HG03064 (cell line): ENCODE measurements around the gene XPR1.
"Not testable (repeated sequence)": the region's sequence is repeated elsewhere in the genome, so short reads cannot be mapped to it uniquely, and the experiment has no call there.

Experiments used
- ATAC-seq: cut with Tn5 transposase; IDR thresholded peaks from one replicate; pipeline ENCODE4 v1.9.1; 2021; ENCODE audit warnings: low read depth; ENCODE audit not compliant: unreplicated experiment

Gene XPR1

DNA sequence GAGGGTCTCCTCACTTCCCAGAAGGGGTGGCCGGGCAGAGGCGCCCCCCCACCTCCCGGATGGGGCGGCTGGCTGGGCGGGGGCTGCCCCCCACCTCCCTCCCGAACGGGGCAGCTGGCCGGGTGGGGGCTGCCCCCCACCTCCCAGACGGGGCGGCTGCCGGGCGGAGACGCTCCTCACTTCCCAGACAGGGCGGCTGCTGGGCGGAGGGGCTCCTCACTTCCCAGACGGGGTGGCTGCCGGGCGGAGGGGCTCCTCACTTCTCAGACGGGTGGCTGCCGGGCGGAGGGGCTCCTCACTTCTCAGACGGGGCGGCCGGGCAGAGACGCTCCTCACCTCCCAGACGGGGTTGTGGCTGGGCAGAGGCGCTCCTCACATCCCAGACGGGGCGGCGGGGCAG lies 78.9 kb downstream of the XPR1 start:
- not testable (repeated sequence) for ATAC-seq

DNA sequence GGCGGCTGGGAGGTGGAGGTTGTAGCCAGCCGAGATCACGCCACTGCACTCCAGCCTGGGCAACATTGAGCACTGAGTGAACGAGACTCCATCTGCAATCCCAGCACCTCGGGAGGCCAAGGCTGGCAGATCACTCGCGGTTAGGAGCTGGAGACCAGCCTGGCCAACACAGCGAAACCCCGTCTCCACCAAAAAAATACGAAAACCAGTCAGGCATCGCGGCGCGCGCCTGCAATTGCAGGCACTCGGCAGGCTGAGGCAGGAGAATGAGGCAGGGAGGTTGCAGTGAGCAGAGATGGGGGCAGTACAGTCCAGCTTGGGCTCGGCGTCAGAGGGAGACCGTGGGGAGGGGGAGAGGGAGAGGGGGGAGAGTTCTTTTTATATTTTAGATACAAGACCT lies 79.4 kb downstream of the XPR1 start:
- not testable (repeated sequence) for ATAC-seq

DNA sequence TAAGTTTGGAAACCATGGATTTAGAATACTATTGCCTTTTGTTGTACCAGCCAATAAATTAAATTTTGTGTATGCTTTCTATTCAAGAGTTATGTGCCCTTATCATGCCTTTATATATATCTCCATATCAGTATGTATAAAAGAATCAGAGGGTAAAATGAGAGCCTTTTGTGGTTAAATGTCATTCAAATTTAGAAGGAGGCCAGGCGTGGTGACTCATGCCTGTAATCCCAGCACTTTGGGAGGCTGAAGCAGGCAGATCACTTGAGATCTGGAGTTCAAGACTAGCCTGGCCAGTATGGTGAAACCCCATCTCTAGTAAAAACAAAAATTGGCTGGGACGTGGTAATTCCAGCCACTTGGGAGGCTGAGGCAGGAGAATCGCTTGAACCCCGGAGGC lies 88.9 kb downstream of the XPR1 start:
- no peak for ATAC-seq

DNA sequence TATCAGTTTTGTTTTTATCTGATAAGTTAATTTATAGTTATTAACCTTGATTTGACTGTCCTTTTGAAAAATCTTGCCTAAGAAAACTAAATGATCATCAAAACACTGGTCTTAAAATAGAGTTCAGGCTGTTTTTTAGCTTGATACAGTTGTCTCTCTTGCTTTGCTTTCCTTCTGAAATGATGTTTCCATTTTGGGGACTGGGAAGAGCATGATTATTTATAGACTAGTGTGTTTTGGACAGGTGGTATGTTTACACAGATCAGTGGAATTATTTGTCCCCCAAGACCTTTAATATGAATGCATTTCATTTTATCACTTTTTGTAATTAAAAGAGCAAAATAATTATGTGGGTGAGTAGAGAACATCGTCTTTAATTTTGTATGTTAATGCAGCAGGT lies 90.8 kb downstream of the XPR1 start:
- no peak for ATAC-seq

DNA sequence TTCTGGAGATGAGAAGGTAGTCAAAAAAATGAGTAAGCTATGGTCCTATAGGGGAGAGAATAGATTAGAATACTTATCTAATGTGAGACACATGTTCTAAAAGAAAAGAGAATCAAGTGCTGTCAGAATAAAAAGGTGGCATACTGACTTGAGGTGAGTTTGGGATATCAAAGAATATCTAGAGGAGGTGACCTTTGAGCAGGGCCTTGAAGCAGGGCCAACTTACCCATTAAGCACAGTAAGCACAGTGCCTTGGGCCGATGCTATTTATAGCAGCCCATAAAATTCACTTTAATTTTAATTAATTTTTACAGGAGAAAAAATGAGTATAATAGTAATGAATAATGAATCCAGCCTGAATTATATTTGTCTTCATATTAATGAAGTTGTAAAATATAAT lies 92.2 kb downstream of the XPR1 start:
- ATAC-seq: no peak

DNA sequence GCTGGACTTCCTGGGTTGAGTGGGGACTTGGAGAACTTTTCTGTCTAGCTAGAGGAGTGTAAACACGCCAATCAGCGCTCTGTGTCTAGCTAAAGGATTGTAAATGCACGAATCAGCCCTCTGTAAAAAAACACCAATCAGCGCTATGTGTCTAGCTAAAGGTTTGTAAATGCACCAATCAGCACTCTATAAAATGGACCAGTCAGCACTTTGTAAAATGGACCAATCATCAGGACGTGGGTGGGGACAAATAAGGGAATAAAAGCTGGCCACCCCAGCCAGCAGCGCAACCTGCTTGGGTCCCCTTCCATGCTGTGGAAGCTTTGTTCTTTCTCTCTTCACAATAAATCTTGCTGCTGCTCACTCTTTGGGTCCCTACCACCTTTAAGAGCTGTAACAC lies 94.2 kb downstream of the XPR1 start:
- ATAC-seq: not testable (repeated sequence)

DNA sequence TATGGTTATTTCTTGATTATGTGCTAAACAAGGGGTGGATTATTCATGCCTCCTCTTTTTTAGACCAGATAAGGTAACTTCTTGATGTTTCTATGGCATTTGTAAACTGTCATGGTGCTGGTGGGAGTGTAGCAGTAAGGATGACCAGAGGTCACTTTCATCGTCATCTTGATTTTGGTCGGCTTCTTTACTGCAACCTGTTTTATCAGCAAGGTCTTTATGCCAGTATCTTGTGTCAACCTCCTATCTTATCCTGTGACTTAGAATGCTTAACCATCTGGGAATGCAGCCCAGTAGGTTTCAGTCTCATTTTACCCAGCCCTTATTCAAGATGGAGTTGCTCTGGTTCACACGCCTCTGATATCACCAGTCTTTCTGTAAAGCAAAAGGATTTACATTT lies 95.9 kb downstream of the XPR1 start:
- ATAC-seq: not testable (repeated sequence)

DNA sequence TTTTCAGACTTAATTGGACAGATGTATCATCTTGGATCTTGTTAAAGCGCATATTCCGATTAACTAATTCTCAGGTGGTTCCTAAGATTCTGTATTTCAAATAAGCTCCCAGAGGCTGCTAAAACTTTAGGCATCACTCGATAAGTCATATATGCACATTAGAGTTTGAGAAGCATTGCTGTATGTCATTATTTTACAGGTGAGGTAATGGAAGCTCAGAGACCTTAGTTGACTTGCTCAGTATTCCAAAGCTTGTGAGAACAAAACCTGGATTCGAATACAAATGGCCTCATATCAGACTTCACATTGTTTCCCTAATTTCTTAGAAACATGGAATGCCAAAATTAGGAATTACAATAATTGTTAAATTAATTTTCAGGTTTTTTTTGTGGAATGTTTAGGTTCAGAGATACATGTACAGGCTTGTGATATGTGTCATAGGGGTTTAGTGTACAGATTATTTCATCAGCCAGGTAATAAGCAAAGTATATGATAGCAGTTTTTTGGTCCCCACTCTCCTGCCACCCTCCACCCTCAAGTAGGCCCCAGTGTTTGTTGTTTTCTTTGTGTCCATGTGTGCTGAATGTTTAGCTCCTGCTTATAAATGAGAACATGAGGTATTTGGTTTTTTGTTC lies 96.8 kb downstream of the XPR1 start:
- no peak for ATAC-seq

DNA sequence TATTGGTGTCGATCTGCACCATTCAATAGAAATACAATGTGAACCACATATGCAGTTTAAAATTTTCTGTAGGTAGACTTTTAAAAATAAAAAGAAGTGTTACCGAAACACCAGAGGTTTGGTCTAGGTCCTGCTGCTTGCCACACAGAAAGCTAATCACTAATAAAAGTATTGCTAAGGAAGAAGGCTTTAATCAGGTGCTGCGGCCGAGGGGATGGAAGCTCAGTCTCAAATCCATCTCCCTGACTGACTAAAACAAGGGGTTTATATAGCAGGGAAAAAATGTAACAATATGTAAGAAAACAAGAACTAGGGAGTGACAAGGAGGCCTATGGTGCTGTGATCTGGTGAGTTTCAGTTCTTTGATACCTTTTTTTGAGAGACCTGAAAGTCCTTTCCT lies 99.3 kb downstream of the XPR1 start:
- no peak for ATAC-seq

DNA sequence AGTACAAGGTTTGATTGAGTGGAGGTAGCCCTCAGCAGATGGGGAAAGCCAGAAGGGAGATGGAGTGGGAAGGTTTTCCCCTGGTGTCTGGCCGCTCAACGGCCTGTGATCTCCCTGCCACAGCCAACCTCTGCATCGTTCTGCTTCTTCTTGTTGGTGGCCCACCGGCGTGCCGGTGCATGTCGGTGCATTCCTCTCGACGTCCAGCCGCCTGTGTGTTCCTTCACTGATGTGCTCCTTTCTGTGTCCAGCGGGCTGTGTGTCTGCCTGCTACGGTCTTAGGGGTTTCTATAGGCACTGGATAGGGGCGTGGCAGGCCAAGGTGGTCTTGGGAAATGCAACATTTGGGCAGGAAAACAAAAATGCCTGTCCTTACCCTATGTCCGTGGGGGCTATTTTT lies 101.0 kb downstream of the XPR1 start:
- no peak for ATAC-seq

DNA sequence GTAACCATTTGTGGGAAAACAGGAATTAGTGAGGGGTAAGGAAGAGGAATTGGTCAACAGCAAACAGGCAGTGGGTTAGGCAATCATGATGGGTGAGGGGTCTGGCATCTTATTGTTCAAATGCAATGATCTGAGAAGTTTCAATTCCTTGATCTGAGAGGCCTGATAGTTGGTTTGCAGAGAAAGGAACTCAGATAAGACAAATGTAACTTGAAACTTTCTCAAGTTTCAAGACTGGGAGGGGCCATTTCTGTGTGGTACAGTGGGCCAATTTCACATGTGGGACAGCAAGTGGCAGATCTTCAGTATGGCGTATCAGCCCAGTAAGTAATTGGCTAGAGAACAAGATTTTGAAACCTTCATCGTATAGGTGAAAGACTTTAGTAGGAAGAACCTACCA lies 102.5 kb downstream of the XPR1 start:
- ATAC-seq: no peak

DNA sequence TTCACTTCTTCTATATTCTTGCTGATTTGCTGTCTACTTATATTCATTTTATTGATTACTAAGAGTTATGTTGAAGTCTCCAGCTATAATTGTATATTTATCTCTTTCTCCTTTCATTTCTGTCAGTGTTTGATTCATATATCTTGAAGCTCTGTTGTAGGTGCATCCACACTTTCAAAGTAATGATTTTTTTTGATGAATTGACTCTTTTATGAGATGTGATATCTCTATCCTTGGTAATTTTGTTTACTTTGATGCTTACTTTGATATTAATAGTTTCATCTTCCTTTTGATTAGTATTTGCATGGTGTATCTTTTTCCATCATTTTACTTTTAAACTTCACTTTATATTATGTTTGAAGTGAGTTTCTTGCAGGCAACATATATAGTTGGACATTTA lies 110.8 kb downstream of the XPR1 start:
- ATAC-seq: no peak

DNA sequence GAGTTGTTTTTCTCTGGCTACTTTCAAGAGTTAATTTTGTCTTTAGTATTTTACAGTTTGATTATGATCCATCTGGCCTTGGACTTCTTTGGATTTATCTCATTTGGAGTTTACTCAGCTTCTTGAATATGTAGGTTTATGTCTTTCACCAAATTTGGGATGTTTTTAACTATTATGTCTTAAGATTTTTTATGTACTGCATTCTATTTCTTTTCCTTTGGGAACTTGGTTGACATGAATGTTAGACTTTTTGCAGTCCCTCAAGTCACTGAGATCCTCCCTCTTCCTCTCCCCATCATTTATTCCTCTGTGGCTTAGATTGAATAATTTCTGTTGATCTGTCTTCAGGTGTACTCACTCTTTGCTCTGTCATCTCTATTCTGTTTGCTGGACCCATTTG lies 112.0 kb downstream of the XPR1 start:
- no peak for ATAC-seq

DNA sequence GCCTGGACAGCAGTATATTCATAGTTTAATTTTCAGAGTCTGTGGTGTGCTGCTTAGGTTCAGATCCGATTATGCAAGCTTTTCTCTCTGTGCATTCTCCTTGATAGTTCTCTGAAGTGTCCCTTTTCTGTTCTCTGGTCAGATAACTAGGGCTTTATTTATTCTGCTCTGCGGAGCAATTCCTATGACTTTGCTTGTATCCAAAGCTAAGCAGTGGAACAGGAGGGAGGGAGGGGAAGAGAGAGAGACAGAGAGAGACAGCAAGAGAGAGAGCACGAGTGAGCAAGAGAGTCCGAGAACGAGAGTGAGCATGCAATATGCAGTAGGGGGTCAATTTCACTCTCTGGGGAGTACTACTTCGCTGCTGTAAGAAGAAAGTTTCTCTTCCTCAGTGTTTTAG lies 113.3 kb downstream of the XPR1 start:
- no peak for ATAC-seq

DNA sequence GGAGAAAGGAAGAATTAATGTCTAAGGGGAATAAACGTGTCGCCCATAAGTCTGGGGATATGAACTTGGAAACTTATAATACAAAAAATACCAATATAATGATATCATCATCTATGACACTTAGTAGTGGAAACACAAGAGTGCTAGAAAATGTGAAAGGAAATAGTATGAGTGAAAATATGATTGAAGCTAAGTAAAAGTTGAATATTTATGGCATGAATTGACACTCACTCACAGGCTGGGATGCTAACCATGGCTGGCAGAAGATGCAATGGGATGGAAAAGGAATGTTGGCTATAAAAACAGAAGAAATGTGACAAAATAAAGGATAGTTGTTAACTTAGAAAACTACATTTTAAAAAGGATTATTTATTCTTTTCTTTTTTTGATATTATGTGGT lies 120.1 kb downstream of the XPR1 start:
- ATAC-seq: no peak

DNA sequence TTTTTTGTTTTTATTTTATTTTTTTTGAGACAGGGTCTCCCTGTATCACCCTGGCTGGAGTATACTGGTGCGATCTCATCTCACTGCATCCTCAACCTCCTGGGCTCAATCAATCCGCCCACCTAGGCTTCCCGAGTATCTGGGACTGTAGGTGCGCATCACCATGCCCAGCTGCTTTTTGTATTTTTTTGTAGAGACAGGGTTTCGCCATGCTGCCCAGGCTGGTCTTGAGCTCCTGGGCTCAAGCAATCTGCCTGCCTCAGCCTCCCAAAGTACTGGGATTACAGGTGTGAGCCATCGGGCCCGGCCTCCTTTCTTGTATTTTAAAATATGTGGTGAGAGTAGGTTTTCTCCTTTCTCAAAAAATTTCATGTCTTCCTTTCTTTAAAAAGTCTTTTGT lies 122.6 kb downstream of the XPR1 start:
- ATAC-seq: no peak

DNA sequence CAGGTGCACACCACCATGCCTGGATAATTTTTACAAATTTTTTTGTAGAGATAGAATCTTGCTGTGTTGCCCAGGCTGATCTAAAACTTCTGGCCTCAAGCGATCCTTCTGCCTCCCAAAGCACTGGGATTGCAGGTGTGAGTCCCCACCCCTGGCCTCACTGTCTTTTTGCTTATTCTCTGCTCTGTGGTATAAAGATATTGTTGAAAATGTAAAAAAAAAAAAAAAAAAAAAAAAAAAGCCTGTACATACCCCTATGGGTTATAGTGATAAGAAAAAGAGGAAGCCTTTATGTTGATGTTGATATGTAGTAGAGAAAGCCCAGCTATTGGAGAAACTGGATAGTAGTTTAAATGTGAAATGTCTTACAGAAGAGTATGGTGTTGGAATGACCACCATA lies 125.8 kb downstream of the XPR1 start:
- ATAC-seq: no peak

DNA sequence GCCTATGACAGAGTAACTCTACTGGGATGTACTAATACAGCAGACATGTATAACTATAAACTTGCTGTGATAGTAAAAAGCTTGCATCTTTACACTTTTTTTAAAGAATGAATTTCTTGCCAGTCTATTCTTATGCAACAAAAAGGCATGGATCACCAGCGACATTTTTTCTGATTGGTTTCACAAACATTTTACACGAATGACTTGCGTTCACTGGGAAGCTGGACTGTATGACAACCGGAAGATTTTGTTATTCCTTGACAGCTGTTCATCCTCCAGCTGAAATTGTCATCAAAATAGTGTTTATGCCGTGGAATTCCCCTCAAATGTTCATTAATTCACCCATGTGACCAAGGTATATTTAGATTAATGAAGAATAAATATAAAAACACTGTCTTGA lies 131.0 kb downstream of the XPR1 start:
- no peak for ATAC-seq

DNA sequence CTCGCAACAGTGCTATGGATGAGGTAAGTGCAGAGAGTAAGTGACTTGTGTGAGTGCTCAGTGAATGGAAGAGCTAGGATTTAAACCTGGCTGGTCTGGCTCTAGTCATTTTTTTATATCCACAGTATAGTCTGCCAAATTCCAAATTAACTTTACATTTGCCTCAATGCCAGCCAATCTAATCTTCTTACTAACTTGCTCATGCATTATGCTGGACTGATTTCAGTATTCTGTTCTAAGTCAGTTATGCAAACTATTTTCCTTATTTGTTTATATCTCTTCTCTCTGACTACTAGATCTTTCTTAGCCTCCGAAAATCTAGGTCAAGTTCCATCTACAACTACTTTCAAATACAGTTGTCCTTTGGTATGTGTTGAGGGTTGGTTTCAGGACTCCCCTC lies 133.3 kb downstream of the XPR1 start:
- ATAC-seq: no peak

DNA sequence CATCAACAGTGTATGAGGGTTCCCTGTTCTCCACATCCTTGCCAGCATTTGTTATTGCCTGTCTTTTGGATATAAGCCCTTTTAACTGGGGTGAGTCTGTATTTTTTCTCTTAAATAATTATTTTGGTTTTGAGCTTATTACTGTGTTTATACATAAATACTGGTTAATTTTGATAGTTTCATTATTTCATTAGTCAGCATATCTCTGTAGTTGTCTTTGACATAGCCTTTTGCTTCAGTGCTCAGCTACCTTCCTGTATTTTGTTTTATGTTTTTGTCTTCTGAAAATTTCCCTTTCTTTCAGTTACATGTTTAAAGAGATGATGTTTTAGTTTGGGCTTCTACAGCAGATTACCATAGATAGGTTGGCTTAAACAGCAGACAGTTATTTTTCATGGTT lies 138.1 kb downstream of the XPR1 start:
- no peak for ATAC-seq

DNA sequence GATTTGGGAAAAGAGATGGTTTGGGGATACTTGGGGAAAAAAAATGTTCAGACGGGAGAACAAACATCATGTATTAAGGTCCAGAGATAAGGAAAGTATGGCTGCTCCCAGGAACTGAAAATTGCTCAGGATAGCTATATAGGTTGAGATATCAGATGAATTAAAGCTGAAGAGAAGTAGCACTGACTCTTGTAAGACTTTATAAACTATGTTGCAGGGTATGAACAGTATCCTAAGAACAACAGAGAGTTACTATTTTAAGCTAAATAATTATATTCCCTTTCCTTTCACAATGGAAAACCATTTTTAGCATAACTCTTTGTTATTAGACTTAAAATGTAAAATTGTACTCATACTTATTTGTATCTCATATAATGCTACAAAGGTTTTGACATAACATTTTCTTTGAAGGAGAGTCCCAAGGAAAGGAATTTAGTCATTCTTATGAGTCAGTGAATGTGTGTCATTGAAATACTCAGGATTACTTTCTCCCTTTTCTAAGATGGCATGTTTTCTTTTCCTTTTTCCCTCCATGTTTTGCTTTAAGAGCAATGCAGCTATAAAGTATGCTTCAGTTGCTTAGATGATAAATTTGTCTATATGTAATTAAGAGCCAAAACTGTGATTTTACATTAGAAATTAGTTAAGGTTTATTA lies 141.5 kb downstream of the XPR1 start:
- no peak for ATAC-seq

DNA sequence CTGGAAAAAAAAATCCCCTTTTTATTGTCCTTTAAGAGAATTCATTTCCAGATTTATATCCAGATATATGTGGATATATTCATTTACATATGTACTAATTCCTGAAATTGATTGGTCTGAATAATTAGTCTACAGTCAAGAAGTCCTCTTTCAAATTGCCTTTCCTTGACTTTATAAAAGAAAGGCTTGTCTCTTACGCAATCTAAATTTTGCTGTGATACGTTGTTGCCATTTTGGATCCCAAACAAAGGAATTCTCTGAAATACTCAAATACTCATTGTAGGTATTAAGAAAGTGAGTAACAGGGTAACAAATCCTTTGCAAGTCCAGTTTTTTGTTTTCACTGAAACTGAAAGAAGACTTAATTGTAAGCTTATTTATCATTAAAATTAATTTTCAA lies 144.0 kb downstream of the XPR1 start:
- ATAC-seq: no peak
